HepG2 (cell line): ENCODE measurements around the gene ZDHHC14.

Experiments
- CHD2 ChIP-seq: IDR thresholded peaks from 2 replicates; pipeline ENCODE4 v1.6.1; 2011; ENCODE audit warnings: low read depth, low read length, improper control_type of control experiment
- DR1 ChIP-seq: sonication (generic); formaldehyde crosslinking; IDR thresholded peaks from 2 replicates; pipeline ENCODE4 v1.8.0; 2021; ENCODE audit warnings: mild to moderate bottlenecking, missing genetic modification reagents, inconsistent platforms
- ESRRA ChIP-seq: sonication (generic); formaldehyde crosslinking; IDR thresholded peaks from 2 replicates; pipeline ENCODE4 v1.5.1; 2020; ENCODE audit warnings: mild to moderate bottlenecking, low read depth, missing genetic modification reagents
- EZH2 ChIP-seq: conservative IDR thresholded peaks from 2 replicates; pipeline ENCODE4 v1.6.1; 2012; ENCODE audit warnings: mild to moderate bottlenecking, low read depth, low read length, moderate library complexity
- HNRNPK ChIP-seq: fragments of 200-400 bp; formaldehyde crosslinking; IDR thresholded peaks from 2 replicates; pipeline ENCODE4 v1.6.1; 2018; ENCODE audit warnings: low read length, low read depth, moderate library complexity, mild to moderate bottlenecking; ENCODE audit not compliant: poor library complexity, severe bottlenecking
- MEF2D ChIP-seq: sonication (generic); formaldehyde crosslinking; IDR thresholded peaks from 2 replicates; pipeline ENCODE4 v1.5.1; 2020; ENCODE audit warnings: mild to moderate bottlenecking, missing genetic modification reagents
- POLR2A ChIP-seq, 2 experiments: IDR thresholded peaks; 2 replicates each; pipeline ENCODE4 v1.6.1; 2011; ENCODE audit warnings: low read depth in 2 of 2, low read length in 2 of 2, mild to moderate bottlenecking in 1 of 2, moderate library complexity in 1 of 2; ENCODE audit not compliant: insufficient read depth in 1 of 2
- RARG ChIP-seq: sonication (generic); formaldehyde crosslinking; IDR thresholded peaks from 2 replicates; pipeline ENCODE4 v1.4.0; 2020; ENCODE audit warnings: low read depth, mild to moderate bottlenecking, missing genetic modification reagents
- SNRNP70 ChIP-seq: fragments of 200-400 bp; formaldehyde crosslinking; IDR thresholded peaks from 2 replicates; pipeline ENCODE4 v1.6.1; 2017; ENCODE audit warnings: mild to moderate bottlenecking, low read depth, low read length, moderate library complexity
- ZNF292 ChIP-seq: sonication (generic); formaldehyde crosslinking; IDR thresholded peaks from 2 replicates; pipeline ENCODE4 v1.8.1; 2022; ENCODE audit warnings: mild to moderate bottlenecking, low read depth, missing genetic modification reagents, borderline replicate concordance
- TF ChIP-seq, protein P1 (sequence below): sonication (generic); formaldehyde crosslinking; IDR thresholded peaks from 2 replicates; pipeline ENCODE4 v1.5.0; 2020; ENCODE audit warnings: mild to moderate bottlenecking, missing genetic modification reagents, moderate library complexity
- TF ChIP-seq, protein P2 (sequence below): IDR thresholded peaks from 2 replicates; pipeline ENCODE4 v1.6.1; 2012; ENCODE audit warnings: low read depth, low read length, improper control_type of control experiment

DNA sequence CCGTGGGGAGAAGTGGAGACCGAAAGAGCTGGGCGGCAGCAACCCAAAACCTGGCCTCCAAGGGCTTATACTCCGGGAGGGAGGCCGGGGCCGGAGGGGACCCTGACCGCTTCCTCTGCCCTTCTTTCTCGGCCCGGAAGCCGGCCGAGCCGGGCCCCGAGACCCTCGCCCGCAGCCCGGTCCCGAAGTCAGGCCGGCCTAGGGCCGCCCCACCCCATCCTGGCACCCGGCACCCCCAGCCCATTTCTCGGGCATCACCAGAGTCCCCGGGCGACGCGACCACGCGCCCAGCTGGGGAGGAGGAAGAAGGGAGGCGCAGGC is 572 bp upstream of the ZDHHC14 start:
- TF ChIP-seq HNRNPK (no peak), EZH2 (no peak), RARG (no peak), POLR2A (IDR thresholded peaks at IDR 0.05; ENCODE audit: insufficient read depth in 1 of 2, low read depth in 2 of 2, low read length in 2 of 2) (no peak), SNRNP70 (no peak), DR1 (CRISPR knock-in tag) (no peak; the same call in 1 of the 2 replicates), CHD2 (no peak), ESRRA (CRISPR knock-in tag) (no peak), ZNF292 (CRISPR knock-in tag) (no peak), MEF2D (CRISPR knock-in tag) (no peak)
- TF ChIP-seq, protein P1, sequence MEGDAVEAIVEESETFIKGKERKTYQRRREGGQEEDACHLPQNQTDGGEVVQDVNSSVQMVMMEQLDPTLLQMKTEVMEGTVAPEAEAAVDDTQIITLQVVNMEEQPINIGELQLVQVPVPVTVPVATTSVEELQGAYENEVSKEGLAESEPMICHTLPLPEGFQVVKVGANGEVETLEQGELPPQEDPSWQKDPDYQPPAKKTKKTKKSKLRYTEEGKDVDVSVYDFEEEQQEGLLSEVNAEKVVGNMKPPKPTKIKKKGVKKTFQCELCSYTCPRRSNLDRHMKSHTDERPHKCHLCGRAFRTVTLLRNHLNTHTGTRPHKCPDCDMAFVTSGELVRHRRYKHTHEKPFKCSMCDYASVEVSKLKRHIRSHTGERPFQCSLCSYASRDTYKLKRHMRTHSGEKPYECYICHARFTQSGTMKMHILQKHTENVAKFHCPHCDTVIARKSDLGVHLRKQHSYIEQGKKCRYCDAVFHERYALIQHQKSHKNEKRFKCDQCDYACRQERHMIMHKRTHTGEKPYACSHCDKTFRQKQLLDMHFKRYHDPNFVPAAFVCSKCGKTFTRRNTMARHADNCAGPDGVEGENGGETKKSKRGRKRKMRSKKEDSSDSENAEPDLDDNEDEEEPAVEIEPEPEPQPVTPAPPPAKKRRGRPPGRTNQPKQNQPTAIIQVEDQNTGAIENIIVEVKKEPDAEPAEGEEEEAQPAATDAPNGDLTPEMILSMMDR (CRISPR knock-in tag): no peak
- TF ChIP-seq, protein P2, sequence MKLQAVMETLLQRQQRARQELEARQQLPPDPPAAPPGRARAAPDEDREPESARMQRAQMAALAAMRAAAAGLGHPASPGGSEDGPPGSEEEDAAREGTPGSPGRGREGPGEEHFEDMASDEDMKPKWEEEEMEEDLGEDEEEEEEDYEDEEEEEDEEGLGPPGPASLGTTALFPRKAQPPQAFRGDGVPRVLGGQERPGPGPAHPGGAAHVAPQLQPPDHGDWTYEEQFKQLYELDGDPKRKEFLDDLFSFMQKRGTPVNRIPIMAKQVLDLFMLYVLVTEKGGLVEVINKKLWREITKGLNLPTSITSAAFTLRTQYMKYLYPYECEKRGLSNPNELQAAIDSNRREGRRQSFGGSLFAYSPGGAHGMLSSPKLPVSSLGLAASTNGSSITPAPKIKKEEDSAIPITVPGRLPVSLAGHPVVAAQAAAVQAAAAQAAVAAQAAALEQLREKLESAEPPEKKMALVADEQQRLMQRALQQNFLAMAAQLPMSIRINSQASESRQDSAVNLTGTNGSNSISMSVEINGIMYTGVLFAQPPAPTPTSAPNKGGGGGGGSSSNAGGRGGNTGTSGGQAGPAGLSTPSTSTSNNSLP: no peak
